ENCODE results near the gene DPP10.

- TF ChIP-seq CTCF (conservative IDR thresholded peaks at IDR 0.05): no peak
- no peak for TF ChIP-seq ZFX (IDR thresholded peaks at IDR 0.05)
These were observed 1042.0 kb downstream of the DPP10 start for GRCh38 chr2:115484486-115484885.

Measured in C4-2B (cell line).